Spinal cord (tissue), 10 donors: ENCODE measurements around the gene SLC29A4. TPM values are rescaled to one million over a fixed set of nuclear protein-coding genes. Genes with fewer than 3 reads are reported as not detected.
"Not testable (repeated sequence)": the region's sequence is repeated elsewhere in the genome, so short reads cannot be mapped to it uniquely, and the experiment has no call there.

Experiments used
- DNase-seq, 6 donors: peaks; one replicate each; pipeline versions ENCODE4 v3.0.0 to v3.0.0-alpha.2; 2013 to 2015; ENCODE audit warnings: low spot score in 6 of 6, low read depth in 4 of 6
- H3K27ac ChIP-seq: one replicate; pipeline ENCODE4 v1.5.1; 2013; ENCODE audit warnings: low read depth, low read length, control low read depth
- H3K27me3 ChIP-seq: one replicate; pipeline ENCODE4 v1.6.1; 2013; ENCODE audit warnings: low read length; ENCODE audit not compliant: control insufficient read depth, insufficient read depth
- H3K36me3 ChIP-seq: one replicate; pipeline ENCODE4 v1.6.1; 2013; ENCODE audit warnings: low read length; ENCODE audit not compliant: control insufficient read depth, insufficient read depth
- H3K4me1 ChIP-seq: one replicate; pipeline ENCODE4 v1.6.1; 2013; ENCODE audit warnings: low read length; ENCODE audit not compliant: control insufficient read depth, insufficient read depth
- H3K4me3 ChIP-seq: one replicate; pipeline ENCODE4 v1.5.1; 2013; ENCODE audit warnings: low read depth, low read length, control low read depth
- H3K9me3 ChIP-seq: one replicate; pipeline ENCODE4 v1.6.1; 2013; ENCODE audit warnings: low read length; ENCODE audit not compliant: control insufficient read depth, insufficient read depth
- WGBS: methylation state at CpG from one replicate; pipeline ENCODE4 v1.1.5; 2013; ENCODE audit warnings: missing lambda C conversion rate; ENCODE audit not compliant: insufficient coverage; 5-methylcytosine and 5-hydroxymethylcytosine counted together
- polyA plus RNA-seq, 2 donors: library from polyadenylated mRNA; unstranded; fragments of 120-200 nt; gene quantifications; one replicate each; pipeline ENCODE4 v1.2.1, GENCODE V29; 2013; ENCODE audit not compliant: insufficient read length in 2 of 2
- total RNA-seq, 2 donors: library from RNA; depleted of rRNA in 1 of 2; stranded (reverse); fragments of 120-200 nt in 1 of 2; fragments of >200 nt in 1 of 2; gene quantifications; one replicate each; pipeline versions ENCODE4 v1.2.3 to v1.2.4, GENCODE V29; 2013 to 2014
- donor health status: healthy.

Gene SLC29A4
- total and polyA plus RNA-seq, 4 donors, result 7.7 to 59.8 (median 33.6) TPM

DNA sequence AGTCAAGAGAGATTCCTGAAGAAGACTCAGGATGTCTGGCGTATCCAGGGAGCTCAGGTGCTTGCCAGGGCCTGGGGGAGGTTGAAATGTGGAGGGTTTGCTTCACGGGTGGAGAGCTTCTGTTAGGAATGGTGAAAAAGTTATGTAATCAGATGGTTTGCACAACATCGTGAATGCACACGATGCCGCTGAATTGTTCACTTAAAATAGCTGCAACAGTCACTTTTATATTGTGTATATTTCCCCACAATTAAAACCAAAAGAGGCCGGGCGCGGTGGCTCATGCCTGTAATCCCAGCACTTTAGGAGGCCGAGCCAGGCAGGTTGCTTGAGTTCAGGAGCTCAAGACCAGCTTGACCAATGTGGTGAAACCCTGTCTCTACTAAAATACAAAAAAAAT is 28.4 kb upstream of the SLC29A4 start:
- WGBS, result no CpG with 5 or more reads among the region's 9 CpGs
- DNase-seq, H3K4me3 ChIP-seq, H3K27ac ChIP-seq, H3K27me3 ChIP-seq, H3K9me3 ChIP-seq, H3K4me1 ChIP-seq, H3K36me3 ChIP-seq: not testable (repeated sequence)

DNA sequence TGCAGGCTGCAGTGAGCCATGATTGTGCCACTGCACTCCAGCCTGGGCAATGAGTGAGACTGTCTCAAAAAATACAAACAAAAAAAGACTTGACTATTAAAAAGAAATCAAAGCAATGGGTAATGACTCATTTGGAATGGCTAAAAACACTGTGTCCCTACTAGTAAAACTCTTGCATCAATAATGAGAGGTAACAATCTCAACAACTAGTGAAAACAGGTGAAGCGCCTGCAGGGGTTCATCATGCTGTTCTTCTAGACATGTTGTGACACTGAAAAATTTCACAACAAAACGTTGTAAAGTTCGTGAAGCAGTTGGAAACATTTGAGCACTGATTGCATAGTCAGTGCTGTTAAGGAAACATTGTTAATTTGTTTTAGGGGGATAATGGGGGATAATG is 26.9 kb upstream of the SLC29A4 start:
- Histone ChIP-seq H3K9me3 (no peaks in the 10 kb centered on the region), H3K27ac (no peak overlapping the region), H3K36me3 (no peaks in the 10 kb centered on the region), H3K27me3 (no peaks in the 10 kb centered on the region), H3K4me1 (no peaks in the 10 kb centered on the region), H3K4me3 (no peak overlapping the region)
- WGBS, result 93% methylated on average over 2 of the region's 3 CpGs
- DNase-seq, result peak in 1 of 6 donors; percentile 56

- not testable (repeated sequence) for H3K27ac ChIP-seq, DNase-seq, H3K4me3 ChIP-seq, H3K9me3 ChIP-seq, H3K36me3 ChIP-seq, H3K27me3 ChIP-seq, H3K4me1 ChIP-seq
- WGBS, result 87% methylated on average over 8 of the region's 15 CpGs
Measured at GRCh38 chr7:5260530-5261068, 22.1 kb upstream of the SLC29A4 start.

GRCh38 chr7:5263066-5263465 is 19.7 kb upstream of the SLC29A4 start:
- 27% methylated on average over 3 of the region's 10 CpGs for WGBS

DNA sequence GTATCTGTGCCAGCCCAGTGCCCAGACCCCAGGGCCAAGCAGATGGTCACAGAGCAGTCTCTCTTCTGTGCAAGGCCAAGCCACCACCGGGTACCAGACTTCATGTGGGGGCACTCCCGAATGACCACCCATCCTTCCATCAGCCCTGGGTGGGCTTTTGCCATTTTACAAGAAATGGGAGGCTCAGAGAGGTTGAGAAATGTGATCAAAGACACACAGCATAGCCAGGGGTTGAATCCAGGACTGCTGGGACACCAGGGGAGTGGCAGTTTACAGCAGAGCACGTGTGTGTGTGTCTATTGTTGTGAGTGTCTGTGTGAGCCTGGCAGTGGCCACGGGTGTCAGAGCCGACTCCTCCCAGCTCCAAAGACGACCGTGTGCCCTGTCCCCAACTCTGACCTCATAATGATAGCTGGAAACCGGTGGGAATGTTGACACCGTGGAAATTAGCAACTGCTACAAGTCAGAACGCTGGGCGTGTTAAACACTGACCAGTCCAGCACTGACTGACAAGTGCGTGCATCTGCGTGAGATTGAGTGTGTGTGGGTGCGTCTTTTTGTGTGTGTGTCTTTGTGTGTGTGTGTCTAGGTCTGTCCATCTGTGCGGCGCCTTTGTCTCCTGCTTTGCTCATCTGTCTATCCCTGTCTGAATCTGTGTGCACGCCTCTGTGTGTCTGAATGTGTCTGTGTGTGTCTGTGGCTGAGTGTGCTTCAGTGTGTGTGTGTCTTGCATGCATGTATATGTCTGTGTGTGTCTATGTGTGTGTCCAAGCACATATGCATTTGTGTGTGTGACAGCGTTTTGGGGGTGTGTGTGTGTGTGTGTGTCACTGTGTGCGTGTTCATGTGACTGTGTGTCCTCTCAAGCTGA is 17.2 kb upstream of the SLC29A4 start:
- Histone ChIP-seq H3K27ac (no peak overlapping the region), H3K9me3 (no peaks in the 10 kb centered on the region), H3K4me3 (no peak overlapping the region), H3K36me3 (no peaks in the 10 kb centered on the region), H3K4me1 (peaks cover 9% of the 10 kb centered on the region), H3K27me3 (no peaks in the 10 kb centered on the region)
- 52% methylated on average over 16 of the region's 19 CpGs for WGBS
- DNase-seq, result peak in 1 of 6 donors; percentile 20

More at GRCh38 chr7:5263066-5263465, 19.7 kb upstream of the SLC29A4 start:
- not testable (repeated sequence) for H3K4me3 ChIP-seq, DNase-seq, H3K27ac ChIP-seq, H3K27me3 ChIP-seq, H3K36me3 ChIP-seq, H3K9me3 ChIP-seq, H3K4me1 ChIP-seq

DNA sequence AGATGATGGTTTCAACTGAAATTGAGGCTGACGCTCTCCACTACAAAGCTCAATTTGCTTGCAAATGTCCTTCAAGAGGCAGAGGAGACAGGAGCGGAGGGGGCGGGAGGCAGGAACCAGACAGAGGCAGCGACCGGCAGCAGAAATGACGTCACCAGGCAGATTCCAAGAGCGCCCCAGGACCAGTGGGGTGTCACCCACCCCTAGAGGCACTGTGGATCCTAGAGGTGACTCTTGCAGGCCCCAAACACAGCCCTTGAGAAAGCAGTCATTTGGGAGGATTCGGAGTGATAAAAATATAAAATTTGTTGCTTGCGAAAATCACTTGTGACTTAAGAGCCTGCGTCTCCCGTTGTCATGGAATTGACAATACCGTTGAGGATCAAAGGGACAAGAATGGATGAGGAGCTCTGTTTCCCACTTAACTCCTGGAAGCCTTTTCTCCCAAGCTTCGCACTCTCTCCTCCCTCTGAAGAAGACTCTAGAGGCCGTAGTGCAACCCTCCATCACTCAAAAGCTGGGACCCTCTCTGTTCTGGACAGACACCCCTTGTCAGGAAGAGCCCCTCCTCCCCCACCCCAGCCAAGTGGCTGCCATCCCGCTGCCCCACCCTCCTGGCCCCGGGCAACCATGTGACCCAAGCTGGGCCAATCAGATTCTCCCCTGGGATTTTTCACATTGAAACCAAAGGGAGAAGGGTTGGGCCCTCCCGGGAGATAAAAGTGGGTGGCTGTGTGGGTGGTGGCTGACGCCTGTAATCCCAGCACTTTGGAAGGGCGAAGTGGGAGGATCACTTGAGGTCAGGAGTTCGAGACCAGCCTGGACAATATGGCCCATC is 16.3 kb upstream of the SLC29A4 start:
- Histone ChIP-seq H3K4me3 (no peak overlapping the region), H3K27ac (no peak overlapping the region), H3K4me1 (peaks cover 9% of the 10 kb centered on the region), H3K27me3 (no peaks in the 10 kb centered on the region), H3K9me3 (no peaks in the 10 kb centered on the region), H3K36me3 (no peaks in the 10 kb centered on the region)
- 48% methylated on average over 15 of the region's 20 CpGs for WGBS
- peak in 2 of 6 donors; percentile 28 to 88 for DNase-seq

DNA sequence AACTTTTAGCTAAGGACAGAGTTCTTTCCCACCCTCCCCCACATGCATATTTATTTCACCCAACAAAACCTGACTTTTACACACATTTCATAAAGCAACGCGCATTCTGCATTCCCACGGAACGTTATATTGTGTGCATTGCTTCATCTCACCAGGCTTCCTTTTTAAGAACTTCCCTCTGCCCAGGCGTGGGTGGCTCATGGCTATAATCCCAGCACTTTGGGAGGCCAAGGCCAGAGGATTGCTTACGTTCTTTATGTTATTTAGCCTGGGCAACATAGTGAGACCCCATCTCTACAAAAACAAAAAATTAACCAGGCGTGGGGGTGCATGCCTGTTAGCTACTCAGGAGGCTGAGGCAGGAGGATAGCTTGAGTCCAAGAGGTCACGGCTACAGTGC is 14.9 kb upstream of the SLC29A4 start:
- H3K27ac ChIP-seq, DNase-seq, H3K27me3 ChIP-seq, H3K4me1 ChIP-seq, H3K36me3 ChIP-seq, H3K9me3 ChIP-seq, H3K4me3 ChIP-seq: not testable (repeated sequence)
- 98% methylated on average over 8 of the region's 8 CpGs for WGBS

DNA sequence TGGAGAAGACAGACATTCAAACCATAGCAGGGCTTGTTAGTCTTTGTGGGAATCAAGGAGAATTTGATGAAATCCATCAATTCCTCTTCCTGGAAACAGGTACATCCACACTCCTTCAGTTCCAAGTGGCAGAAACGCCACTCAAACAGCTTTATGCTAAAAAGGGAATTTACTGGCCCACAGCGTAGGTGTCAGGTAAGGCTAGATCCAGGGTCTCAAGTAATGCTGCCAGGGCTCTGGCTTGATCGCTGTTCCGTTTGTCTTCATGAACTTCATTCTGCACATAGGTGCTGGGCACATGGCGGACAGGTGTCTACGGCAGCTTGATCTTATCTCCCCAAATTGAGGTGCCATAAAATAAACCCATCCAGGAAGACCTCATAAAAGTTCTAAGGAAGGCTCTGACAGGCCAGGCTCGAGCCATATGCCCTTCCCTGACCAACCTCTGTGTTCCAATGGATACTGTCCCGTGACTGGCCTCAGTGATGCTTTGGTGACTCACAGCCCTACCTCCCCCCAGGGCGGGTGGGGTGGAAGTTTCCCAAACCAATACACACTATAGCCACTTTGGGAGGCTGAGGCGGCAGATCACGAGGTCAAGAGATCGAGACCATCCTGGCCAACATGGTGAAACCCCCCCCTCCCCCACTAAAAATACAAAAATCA is 12.6 kb upstream of the SLC29A4 start:
- H3K9me3 ChIP-seq, result not testable (repeated sequence)

GRCh38 chr7:5270788-5271187 is 12.0 kb upstream of the SLC29A4 start:
- WGBS, result 67% methylated on average over 3 of the region's 6 CpGs
- DNase-seq, result no peak
- Histone ChIP-seq H3K4me1 (peaks cover 16% of the 10 kb centered on the region), H3K36me3 (no peaks in the 10 kb centered on the region), H3K4me3 (no peak overlapping the region), H3K9me3 (no peaks in the 10 kb centered on the region), H3K27me3 (no peaks in the 10 kb centered on the region), H3K27ac (no peak overlapping the region)

More for the DNA sequence above, 12.6 kb upstream of the SLC29A4 start:
- H3K4me3 ChIP-seq, H3K27me3 ChIP-seq, DNase-seq, H3K27ac ChIP-seq, H3K36me3 ChIP-seq: not testable (repeated sequence)
- 95% methylated on average over 11 of the region's 12 CpGs for WGBS
- peaks cover 17% of the 10 kb centered on the region for H3K4me1 ChIP-seq
